ENCODE data around the gene SETDB2. TPM values are rescaled to one million over a fixed set of nuclear protein-coding genes. Genes with fewer than 3 reads are reported as not detected.

SETDB2 gene
- 8.8 and 9.4 TPM in 2 replicates for total RNA-seq

GRCh38 chr13:49443704-49444523 lies at the start of gene SETDB2, which contains the start of gene CAB39L:
TSS of gene SETDB2 (plus strand) at chr13:49444274. CDS start at chr13:49451894, 7,620 bp downstream.
TSS of gene CAB39L (minus strand) at chr13:49444064. CDS start at chr13:49382910, 61,154 bp downstream.

DNA sequence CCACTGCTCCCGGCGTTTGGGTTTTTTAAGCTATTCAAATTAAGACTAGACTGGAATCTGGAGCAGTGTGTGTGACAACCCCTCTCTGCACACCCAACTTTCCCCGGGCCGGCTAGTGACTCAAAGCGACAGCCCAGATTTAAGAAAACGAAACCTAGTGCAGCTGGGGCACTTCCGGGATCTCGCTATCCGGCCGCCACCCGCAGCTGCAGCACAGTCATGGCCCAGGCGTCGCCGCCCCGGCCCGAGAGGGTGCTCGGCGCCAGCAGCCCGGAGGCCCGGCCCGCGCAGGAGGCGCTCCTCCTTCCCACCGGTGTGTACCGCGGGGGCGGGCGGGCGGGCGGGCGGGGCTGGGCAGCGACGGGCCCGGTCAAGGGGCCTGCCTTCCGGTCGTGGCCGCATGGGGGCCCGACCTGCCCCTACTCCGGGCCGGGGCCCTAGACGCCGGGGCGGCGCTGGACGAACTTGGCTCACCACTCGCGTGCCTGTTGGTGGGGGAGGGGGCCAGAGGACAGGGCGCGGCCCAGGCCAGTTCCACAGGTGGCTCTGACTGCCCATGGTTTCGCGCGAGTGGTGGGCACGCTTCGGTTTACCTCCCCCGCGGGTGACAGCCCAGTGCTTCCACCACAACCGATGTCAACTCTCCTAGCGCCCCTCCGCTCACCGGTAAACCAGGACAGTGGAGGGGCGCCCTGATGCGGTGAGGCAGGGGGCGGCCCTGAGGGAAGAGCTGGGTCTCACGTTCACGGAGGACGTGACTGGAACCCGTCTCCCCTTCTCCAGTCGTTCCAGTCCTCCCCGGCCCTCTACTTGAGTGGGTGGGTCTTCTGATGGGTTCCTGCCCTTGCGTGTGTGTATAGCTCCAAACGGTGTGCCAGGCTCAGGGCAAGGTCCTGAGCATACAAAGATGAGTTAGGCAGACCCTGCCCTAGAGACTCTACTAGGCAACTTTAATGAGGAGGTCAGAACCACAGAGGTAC lies 52.0 kb downstream of the SETDB2 start, which contains the start of gene PHF11:
PHF11 (plus strand) TSS at position 171 of the 980 bp plus-strand sequence; CDS start at position 220, 49 bp downstream.

Other genes starting within 250 kb of the SETDB2 start
- not detected in 2 replicates for gene MLNR, start 223.9 kb upstream of the SETDB2 start, total RNA-seq
- 4.3 and 5.1 TPM in 2 replicates for gene CDADC1, start 196.3 kb upstream of the SETDB2 start, total RNA-seq
- gene CAB39L, start 210 bp upstream of the SETDB2 start, total RNA-seq = 9.7 TPM in 2 replicates
- gene PHF11, start 51.7 kb downstream of the SETDB2 start, total RNA-seq = 14.9 and 16.8 TPM in 2 replicates
- 19.2 and 19.9 TPM in 2 replicates for gene RCBTB1, start 141.3 kb downstream of the SETDB2 start, total RNA-seq
- not detected in 2 replicates for gene ARL11, start 184.2 kb downstream of the SETDB2 start, total RNA-seq
- 85.2 and 117 TPM in 2 replicates for gene EBPL, start 247.2 kb downstream of the SETDB2 start, total RNA-seq

Data from smooth muscle cell of bladder (primary cell).